ENCODE data around the gene LRP8. TPM values are rescaled to one million over a fixed set of nuclear protein-coding genes. Genes with fewer than 3 reads are reported as not detected.

Gene LRP8
- total RNA-seq, 1 experiment from 2014 or later, result 56.3 TPM

DNA sequence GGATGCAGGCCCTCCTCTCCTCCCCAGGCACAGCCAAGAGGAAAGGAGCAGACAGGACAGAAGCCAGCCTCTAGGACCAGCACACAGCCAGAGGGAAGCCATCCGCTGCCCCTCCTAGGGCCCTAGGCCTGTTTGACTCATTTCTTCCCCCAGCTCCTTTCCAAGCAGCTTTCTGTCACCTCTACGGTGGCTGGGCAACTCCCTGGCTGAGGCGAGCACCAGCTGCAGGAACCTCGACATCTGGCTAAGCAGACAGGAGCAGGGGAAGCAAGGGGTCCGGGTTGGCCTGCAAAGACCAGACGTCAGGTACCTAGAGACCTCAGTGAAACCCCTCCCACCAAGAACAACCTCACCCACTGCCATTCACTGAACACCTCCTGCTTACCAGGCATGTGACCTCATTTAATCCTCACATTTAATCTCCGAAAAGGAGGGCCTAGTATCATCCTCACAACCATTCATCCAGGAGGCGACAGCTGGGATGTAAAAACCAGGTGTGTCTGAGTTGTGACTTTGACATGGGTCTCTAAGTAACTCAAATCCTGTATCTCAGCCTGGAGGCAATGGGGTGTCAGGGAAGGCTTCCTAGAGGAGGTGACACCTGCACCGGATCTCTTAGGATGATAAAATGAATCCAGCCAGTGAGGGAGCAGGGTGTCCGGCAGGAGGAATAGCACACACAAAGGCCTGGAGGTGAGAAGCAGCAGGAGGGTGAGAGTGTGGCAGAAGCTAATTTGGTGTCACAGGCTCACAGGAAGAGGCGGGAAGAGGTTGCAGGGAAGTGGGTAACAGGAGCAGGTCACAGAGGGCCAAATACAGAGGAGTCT is 5.9 kb downstream of the LRP8 start:
- intact Hi-C loops (cut with micrococcal nuclease), result no loop called here
- Histone ChIP-seq H2AFZ (ENCODE audit: low read depth, low read length, poor library complexity, severe bottlenecking) (no peak overlapping the region), H3K4me1 (ENCODE audit: control insufficient read depth in 1 of 2, insufficient read depth in 2 of 2, low read length in 2 of 2) (peaks cover 8 to 15% of the 10 kb centered on the region in 2 experiments), H3K4me3 (replicated peaks in 1 of 2; ENCODE audit: low read depth in 1 of 2, low read length in 2 of 2) (no peak overlapping the region), H3K27me3 (ENCODE audit: insufficient read depth, low read length) (no peaks in the 10 kb centered on the region), H3K9me3 (ENCODE audit: control insufficient read depth in 1 of 2, insufficient read depth in 1 of 2, low read depth in 1 of 2, low read length in 2 of 2) (no peaks in the 10 kb centered on the region), H3K79me2 (ENCODE audit: insufficient read depth, low read length) (peaks cover 89% of the 10 kb centered on the region), H4K20me1 (ENCODE audit: insufficient read depth) (no peaks in the 10 kb centered on the region), H3K4me2 (ENCODE audit: low read length) (no peak overlapping the region), H3K27ac (ENCODE audit: low read depth, low read length) (no peak overlapping the region), H3K9me2 (ENCODE audit: insufficient read depth) (no peaks in the 10 kb centered on the region), H3K9ac (ENCODE audit: low read length) (no peak overlapping the region), H3K36me3 (ENCODE audit: control insufficient read depth in 1 of 2, insufficient read depth in 2 of 2, low read length in 2 of 2) (peaks cover 4 to 43% of the 10 kb centered on the region in 2 experiments; a peak in 2 of 4 replicates)
- ATAC-seq (no peak), DNase-seq (ENCODE audit: low read depth, low spot score) (no peak)
- RAD21 ChIA-PET (ENCODE audit: low non-redundant PET in 1 of 2, low total read pairs in 2 of 2, uncharacterized antibody in 2 of 2, unreplicated experiment in 2 of 2), result no interaction called here
- CTCF ChIA-PET, result no interaction called here
- no TSS peak for BruUV-seq (replicated peaks)
- TF ChIP-seq REST (IDR thresholded peaks at IDR 0.05; ENCODE audit: low read depth) (no peak), RAD21 (IDR thresholded peaks at IDR 0.05; ENCODE audit: low read depth) (no peak), POLR2A (IDR thresholded peaks at IDR 0.05; ENCODE audit: borderline replicate concordance, extremely low read depth, insufficient read depth, insufficient read length) (no peak), CBX3 (IDR thresholded peaks at IDR 0.05; ENCODE audit: low read depth) (no peak), EZH2phosphoT487 (IDR thresholded peaks at IDR 0.05; ENCODE audit: borderline replicate concordance) (no peak), MAX (IDR thresholded peaks at IDR 0.05) (no peak), YY1 (IDR thresholded peaks at IDR 0.05; ENCODE audit: extremely low read depth, insufficient replicate concordance, low read depth, low read length) (no peak), SRF (IDR thresholded peaks at IDR 0.05; ENCODE audit: low read depth) (no peak), CTCF (IDR thresholded peaks at IDR 0.05 in 2 of 3, conservative IDR thresholded peaks at IDR 0.05 in 1 of 3; ENCODE audit: borderline replicate concordance in 1 of 3, insufficient read depth in 1 of 3, low read depth in 2 of 3, low read length in 2 of 3) (no peak), EGR1 (IDR thresholded peaks at IDR 0.05; ENCODE audit: low read depth) (no peak)
- TF ChIP-seq, protein P1, sequence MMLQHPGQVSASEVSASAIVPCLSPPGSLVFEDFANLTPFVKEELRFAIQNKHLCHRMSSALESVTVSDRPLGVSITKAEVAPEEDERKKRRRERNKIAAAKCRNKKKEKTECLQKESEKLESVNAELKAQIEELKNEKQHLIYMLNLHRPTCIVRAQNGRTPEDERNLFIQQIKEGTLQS (IDR thresholded peaks at IDR 0.05), result no peak
- POLR2A ChIA-PET, result no interaction called here
